GM19463 (cell line): ENCODE data around the gene NOXO1.

Experiments used
- ATAC-seq: cut with Tn5 transposase; IDR thresholded peaks from one replicate; pipeline ENCODE4 v1.9.1; 2021; ENCODE audit warnings: mild to moderate bottlenecking, moderate library complexity; ENCODE audit not compliant: unreplicated experiment

NOXO1 gene

GRCh38 chr16:1998360-1998835 is 17.1 kb upstream of the NOXO1 start:
- ATAC-seq, result no peak

GRCh38 chr16:1997494-1998359 is 16.5 kb upstream of the NOXO1 start:
- ATAC-seq, result no peak

DNA sequence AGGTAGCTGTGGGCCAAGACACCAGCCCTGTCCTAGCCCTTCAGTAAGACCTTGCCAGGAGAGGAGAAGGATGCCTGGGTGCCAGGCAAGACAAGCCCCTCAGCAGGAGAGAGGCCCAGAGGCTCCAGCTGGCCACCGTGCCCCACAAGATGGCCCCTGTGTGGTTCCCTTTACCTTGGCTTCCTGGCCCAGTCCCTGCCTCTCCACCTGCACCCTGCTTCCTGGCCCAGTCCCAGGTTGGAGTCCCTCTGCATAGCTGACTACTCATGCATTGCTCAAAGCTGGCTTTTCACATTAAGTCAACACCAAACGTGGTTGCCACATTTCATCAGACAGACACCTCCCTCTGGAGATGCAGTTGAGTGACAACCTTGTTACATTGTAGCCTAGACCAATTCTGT is 12.5 kb upstream of the NOXO1 start:
- ATAC-seq, result no peak

GRCh38 chr16:1992704-1993317 is 11.5 kb upstream of the NOXO1 start:
- ATAC-seq, result no peak

- ATAC-seq, result peak; percentile 47
Measured at GRCh38 chr16:1991948-1992703, 10.9 kb upstream of the NOXO1 start.

DNA sequence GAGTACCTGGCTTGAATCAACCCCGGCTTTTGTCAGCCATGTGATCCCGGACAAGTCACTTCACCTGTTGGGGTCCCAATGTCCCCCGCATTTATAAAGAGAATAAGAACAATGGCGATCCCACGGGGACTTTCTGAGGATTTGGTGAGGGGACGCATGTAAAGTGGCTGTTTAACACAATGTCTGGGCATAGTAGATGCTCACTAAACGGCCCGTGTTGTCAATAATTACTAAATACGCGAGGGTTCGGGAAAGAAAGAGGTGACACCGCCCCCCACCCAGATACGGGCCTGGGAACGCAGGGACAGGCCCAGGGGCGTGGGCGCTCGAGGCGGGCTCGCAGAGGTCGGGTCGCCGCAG is 10.3 kb upstream of the NOXO1 start:
- no peak for ATAC-seq

GRCh38 chr16:1991135-1991551 is 9.9 kb upstream of the NOXO1 start:
- no peak for ATAC-seq

DNA sequence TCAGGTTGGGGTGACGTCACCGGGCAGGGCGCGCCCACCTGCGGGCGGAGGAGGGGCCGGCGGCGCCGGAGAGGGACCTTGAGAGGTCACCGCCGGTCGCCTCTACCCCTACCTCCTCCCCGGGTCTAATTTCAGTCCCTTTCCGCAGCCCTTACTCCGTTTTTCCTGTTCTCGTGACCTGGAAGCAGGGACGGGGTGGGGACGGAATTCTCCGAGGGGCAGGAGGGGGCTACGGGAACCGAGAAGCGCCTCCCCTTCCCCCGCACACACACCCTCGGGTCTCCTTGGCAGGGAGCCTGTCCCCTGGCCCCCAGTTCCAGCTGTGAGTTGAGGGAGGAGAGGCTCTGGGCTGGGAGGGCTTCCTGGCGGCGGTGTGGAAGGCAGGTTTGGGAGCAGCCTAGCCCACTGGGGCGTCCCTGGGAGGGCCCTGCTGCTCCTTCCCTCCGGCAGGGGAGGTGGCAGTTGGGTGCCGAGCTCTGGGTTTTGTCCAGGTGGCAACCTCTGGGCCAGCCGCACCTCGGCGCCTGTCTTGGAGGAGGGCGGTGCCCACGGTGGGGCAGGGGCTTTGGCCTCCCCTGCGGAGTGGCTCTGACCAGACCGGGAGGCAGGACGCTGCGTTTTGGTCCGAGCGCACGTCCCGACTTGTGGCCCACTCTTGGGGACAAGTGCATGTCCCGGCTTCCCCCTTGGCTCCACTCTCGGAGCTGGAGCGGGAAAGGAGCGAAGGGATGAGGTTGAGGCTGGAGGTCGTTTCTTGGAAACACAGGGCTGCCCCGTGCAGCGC is 9.3 kb upstream of the NOXO1 start:
- no peak for ATAC-seq

DNA sequence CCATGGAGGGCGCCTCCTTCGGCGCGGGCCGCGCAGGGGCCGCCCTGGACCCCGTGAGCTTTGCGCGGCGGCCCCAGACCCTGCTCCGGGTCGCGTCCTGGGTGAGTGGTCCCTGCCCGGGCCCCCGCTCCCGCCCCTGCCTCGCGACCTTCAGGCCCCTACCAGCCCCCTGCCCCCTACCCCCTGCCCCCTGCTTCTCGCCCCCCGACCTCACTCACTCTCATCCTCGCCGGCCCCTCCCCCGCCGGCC is 8.8 kb upstream of the NOXO1 start:
- no peak for ATAC-seq

DNA sequence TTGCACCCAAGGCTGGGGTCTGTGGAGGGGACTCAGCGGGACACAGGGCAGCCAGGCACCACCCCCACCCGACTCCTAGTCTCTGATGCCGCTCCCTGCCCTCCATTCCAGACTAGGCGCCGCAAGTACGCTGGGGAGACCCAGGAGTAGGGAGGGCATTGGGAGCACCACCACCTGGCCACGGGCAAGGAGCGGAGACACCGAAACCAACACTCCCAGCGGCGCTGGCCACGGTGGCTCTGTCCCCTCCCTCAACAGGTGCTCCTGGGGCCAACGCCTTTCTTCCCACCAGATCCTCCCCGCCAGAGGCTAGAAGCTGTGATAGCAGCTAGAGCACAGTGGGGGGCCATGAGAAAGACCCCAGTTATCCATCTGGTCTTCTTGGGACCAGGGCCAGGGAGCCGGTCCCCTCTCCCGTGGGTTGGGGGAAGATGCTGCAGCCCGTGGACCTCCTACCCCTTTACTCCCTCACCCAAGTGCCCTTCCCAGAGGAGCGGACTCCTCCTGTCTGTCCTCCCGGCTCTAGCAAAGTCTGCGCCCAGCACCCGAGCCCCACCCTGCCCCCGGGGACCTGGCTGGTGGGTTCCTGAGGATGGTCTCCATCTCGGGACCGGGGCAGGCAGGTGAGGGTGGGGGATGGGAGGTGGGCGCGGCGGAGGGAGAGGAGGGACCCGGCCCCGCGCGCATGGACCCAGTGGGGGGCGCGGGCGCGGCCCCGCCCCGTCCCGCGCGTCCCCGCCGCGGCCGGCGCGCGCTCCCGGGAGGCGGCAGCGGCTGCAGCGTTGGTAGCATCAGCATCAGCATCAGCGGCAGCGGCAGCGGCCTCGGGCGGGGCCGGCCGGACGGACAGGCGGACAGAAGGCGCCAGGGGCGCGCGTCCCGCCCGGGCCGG is 8.2 kb upstream of the NOXO1 start, which contains the start of gene SYNGR3:
SYNGR3 (plus strand) TSS at position 762 of the 892 bp plus-strand sequence. CDS start 133 bp downstream, outside the sequence.
- no peak for ATAC-seq

DNA sequence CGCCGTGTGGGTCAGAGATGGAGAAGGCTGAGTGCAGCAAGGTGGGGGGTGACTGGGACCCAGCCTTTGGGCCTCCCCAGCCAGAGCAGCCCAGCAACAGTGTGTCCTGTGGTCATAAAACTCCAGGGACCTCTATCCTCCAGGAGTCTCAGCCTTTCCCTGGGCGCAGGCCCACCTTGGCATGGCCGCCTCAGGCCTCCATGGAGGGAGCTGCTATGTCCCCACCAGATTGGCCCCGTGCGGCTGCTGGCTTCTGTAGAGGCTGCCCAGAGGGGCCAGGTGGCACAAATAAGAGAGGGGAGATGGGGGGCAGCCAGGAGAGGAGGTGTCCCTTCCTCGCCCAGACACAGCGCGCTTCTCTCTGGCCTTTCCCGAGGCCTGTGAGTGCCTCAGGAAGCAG is 5.9 kb upstream of the NOXO1 start:
- ATAC-seq, result no peak

GRCh38 chr16:1985466-1986150 is 4.3 kb upstream of the NOXO1 start:
- ATAC-seq, result no peak

GRCh38 chr16:1984347-1985225 is 3.3 kb upstream of the NOXO1 start:
- ATAC-seq, result no peak

DNA sequence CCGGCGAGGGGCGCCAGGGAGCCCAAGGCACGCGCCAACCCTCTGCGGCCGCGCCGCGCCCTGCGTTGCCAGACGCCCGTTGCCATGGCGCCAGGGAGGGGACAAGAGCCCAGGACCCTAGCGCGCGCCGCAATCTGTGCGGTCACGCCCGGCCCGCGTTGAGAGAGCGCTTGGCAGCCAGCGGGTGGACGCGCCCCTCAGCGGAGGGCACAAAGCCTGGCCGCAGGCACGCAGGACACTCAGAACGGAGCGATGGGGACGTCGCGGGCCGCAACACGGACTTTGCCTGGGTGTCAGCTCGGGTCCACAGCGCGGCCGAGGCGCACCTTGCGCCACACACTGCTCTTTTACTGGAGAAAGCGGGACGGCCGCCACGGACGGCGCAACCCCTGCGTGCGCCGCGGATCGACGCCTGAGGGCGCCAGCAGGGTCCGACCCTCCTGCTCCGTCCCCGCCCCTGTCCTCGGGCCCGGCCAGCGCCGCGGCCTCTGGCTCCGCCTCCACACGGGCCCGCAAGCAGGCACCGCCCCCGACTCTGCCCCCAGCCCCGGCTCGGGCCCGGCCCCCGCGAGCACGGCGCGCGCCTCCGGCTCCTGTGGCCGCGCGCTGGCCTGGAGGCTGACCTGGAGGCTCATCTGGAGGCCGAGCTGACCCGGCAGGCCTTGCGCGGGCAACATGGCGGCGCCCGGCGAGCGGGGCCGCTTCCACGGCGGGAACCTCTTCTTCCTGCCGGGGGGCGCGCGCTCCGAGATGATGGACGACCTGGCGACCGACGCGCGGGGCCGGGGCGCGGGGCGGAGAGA is 2.5 kb upstream of the NOXO1 start, which contains the start of gene GFER:
GFER (plus strand) TSS at position 650 of the 803 bp plus-strand sequence; CDS start at position 676, 26 bp downstream.
- ATAC-seq, result peak; percentile 82

DNA sequence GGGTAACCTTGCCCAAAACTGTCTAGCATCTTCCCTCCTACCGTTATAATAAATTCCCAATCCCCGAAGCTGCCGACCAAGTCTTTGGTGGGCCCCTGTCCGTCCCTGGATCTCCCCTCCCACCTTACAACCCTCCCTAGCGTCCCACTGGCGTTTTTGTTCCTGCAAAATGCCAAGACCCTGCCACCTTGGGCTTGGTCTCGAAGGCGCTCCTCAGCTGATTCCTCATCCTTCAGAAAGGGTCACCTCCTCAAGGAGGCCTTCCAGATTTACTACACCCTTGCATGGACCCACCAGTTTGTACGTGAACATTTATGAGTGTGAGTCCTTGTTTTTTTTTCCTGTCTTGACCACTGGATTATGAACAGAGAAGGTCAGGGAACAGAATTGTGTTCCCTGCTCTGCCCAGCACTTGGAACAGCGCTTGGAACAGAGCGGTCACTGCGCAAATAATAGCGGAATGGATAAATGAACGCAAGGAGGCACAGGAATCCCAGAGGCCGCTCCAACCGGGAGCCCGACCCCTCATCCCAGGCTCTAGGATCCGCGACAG is 1.8 kb upstream of the NOXO1 start:
- no peak for ATAC-seq

DNA sequence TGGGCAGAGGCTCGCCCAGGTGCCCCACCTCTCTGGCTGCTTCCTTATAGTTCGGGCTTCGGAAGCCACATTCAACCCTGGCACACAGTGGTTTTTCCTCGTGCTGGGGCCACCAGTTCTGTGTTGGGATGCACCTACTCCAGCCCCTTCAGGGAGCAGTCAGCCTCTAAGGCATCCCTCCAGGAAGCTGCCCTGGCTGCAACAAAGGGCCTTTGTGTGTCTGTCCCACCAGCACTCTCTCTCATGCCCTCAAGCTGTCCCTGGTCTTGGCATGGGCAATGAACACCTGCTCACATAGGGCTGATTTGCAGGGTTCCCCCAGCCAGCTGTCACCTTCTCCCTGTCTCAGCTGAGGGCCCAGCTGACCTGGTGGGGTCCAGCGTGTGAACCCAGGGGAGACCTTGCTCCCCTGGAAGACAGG is 754 bp upstream of the NOXO1 start:
- ATAC-seq, result no peak

- ATAC-seq, result no peak
Measured at GRCh38 chr16:1980770-1981087, 540 bp downstream of the NOXO1 start.
